Sigmoid colon (tissue), 7 donors: Measurements from ENCODE around the gene NOS1. TPM values are rescaled to one million over a fixed set of nuclear protein-coding genes. Genes with fewer than 3 reads are reported as not detected.

ENCODE experiments used
- DNase-seq: peaks from one replicate; pipeline ENCODE4 v3.0.0-alpha.2; 2019
- H3K27ac ChIP-seq, 4 donors: fragments of 200-600 bp; sonication (generic); one replicate each; pipeline ENCODE4 v1.5.1; 2016 to 2019; ENCODE audit warnings: mild to moderate bottlenecking in 1 of 4
- H3K27me3 ChIP-seq, 3 donors: fragments of 200-600 bp; sonication (generic); one replicate each; pipeline ENCODE4 v1.5.1; 2019; ENCODE audit warnings: mild to moderate bottlenecking in 1 of 3
- H3K36me3 ChIP-seq, 4 donors: fragments of 200-600 bp; sonication (generic); one replicate each; pipeline ENCODE4 v1.5.1; 2016 to 2019
- H3K4me1 ChIP-seq, 4 donors: fragments of 200-600 bp; sonication (generic); one replicate each; pipeline ENCODE4 v1.5.1; 2017 to 2019
- H3K4me3 ChIP-seq, 4 donors: fragments of 200-600 bp; sonication (generic); one replicate each; pipeline ENCODE4 v1.5.1; 2017 to 2019; ENCODE audit warnings: mild to moderate bottlenecking in 2 of 4, moderate library complexity in 1 of 4
- H3K9me3 ChIP-seq, 4 donors: fragments of 200-600 bp in 3 of 4; sonication (generic) in 3 of 4; one replicate each; pipeline versions ENCODE4 v1.5.1 to v1.6.1; 2013 to 2019
- CTCF ChIP-seq, 4 experiments: fragments of 450-650 bp in 3 of 4; fragments of 200-600 bp in 1 of 4; IDR thresholded peaks; one replicate each; pipeline ENCODE4 v1.5.1; 2016 to 2019; ENCODE audit warnings: antibody characterized with exemption in 4 of 4, mild to moderate bottlenecking in 3 of 4, moderate library complexity in 2 of 4
- EP300 ChIP-seq, 4 donors: sonication (generic); formaldehyde crosslinking; IDR thresholded peaks; one replicate each; pipeline ENCODE4 v1.6.1; 2017; ENCODE audit warnings: antibody characterized with exemption in 4 of 4
- POLR2A ChIP-seq, 2 donors: fragments of 450-650 bp; IDR thresholded peaks; one replicate each; pipeline ENCODE4 v1.6.1; 2016; ENCODE audit warnings: antibody characterized with exemption in 2 of 2, mild to moderate bottlenecking in 2 of 2, moderate library complexity in 2 of 2
- POLR2AphosphoS5 ChIP-seq, 4 donors: sonication (generic); formaldehyde crosslinking; IDR thresholded peaks; one replicate each; pipeline ENCODE4 v1.6.1; 2017; ENCODE audit warnings: antibody characterized with exemption in 4 of 4
- WGBS, 2 donors: extraction: QIAGEN DNeasy Blood & Tissue Kit; methylation state at CpG; one replicate each; pipeline ENCODE4 v1.1.7; 2013; 5-methylcytosine and 5-hydroxymethylcytosine counted together
- intact Hi-C: fragments of 100-400 bp; cut with DNase I; formaldehyde crosslinking; loops from one replicate; pipeline ENCODE4 v1.15.1; 2023
- polyA plus RNA-seq, 3 donors: library from polyadenylated mRNA; stranded (reverse); fragments of 200-250 nt; gene quantifications; one replicate each; pipeline ENCODE4 v1.2.3, GENCODE V29; 2013
- total RNA-seq, 4 donors: library from RNA; depleted of rRNA; stranded (reverse); fragments of >200 nt; gene quantifications; one replicate each; pipeline ENCODE4 v1.1.0, GENCODE V29; 2016
- donor health status: healthy with polysubstance abuse.
- donor health status: Bipolar disorder and iron deficiency.
- donor health status: healthy.

Gene NOS1
- total and polyA plus RNA-seq, 7 donors: 1.6 to 14.7 (median 10.3) TPM; not detected in 2

- Histone ChIP-seq H3K36me3 (peaks cover 46 to 100% (median 62%) of the 10 kb centered on the region in 4 donors), H3K4me1 (no peaks in the 10 kb centered on the region), H3K27ac (no peak overlapping the region), H3K9me3 (no peaks in the 10 kb centered on the region), H3K27me3 (no peaks in the 10 kb centered on the region), H3K4me3 (no peak overlapping the region)
- no peak for TF ChIP-seq EP300 (IDR thresholded peaks at IDR 0.05)
- no peak for TF ChIP-seq POLR2AphosphoS5 (IDR thresholded peaks at IDR 0.05)
- TF ChIP-seq POLR2A (IDR thresholded peaks at IDR 0.05): no peak
- 76 to 89% methylated on average over 7 of the region's 7 CpGs for WGBS, 2 donors
- no peak for DNase-seq
- intact Hi-C loops: no loop called here
These were observed 198.8 kb downstream of the NOS1 start for GRCh38 chr12:117162633-117163032.

GRCh38 chr12:117162167-117162539, 199.3 kb downstream of the NOS1 start:
- H3K4me1 ChIP-seq: no peaks in the 10 kb centered on the region
- H3K27ac ChIP-seq: no peak overlapping the region
- WGBS, 2 donors: 96 to 97% methylated on average over 8 of the region's 8 CpGs
- H3K9me3 ChIP-seq: no peaks in the 10 kb centered on the region
- H3K4me3 ChIP-seq: no peak overlapping the region
- TF ChIP-seq POLR2A (IDR thresholded peaks at IDR 0.05) (no peak), EP300 (IDR thresholded peaks at IDR 0.05) (no peak), CTCF (IDR thresholded peaks at IDR 0.05) (no peak), POLR2AphosphoS5 (IDR thresholded peaks at IDR 0.05) (no peak)
- intact Hi-C loops: no loop called here
- H3K36me3 ChIP-seq: peaks cover 46 to 100% (median 62%) of the 10 kb centered on the region in 4 donors
- DNase-seq: no peak
- H3K27me3 ChIP-seq: no peaks in the 10 kb centered on the region

GRCh38 chr12:117161460-117162166, 199.8 kb downstream of the NOS1 start:
- Histone ChIP-seq H3K4me1 (no peaks in the 10 kb centered on the region), H3K36me3 (peaks cover 46 to 100% (median 60%) of the 10 kb centered on the region in 4 donors), H3K27me3 (no peaks in the 10 kb centered on the region), H3K4me3 (no peak overlapping the region), H3K9me3 (no peaks in the 10 kb centered on the region), H3K27ac (no peak overlapping the region)
- TF ChIP-seq POLR2AphosphoS5 (IDR thresholded peaks at IDR 0.05): no peak
- TF ChIP-seq CTCF (IDR thresholded peaks at IDR 0.05): no peak
- no peak for TF ChIP-seq EP300 (IDR thresholded peaks at IDR 0.05)
- no peak for TF ChIP-seq POLR2A (IDR thresholded peaks at IDR 0.05)
- no peak for DNase-seq
- intact Hi-C loops: no loop called here
- WGBS, 2 donors: 89 to 90% methylated on average over 10 of the region's 10 CpGs

- Histone ChIP-seq H3K27ac (no peak overlapping the region), H3K4me3 (no peak overlapping the region), H3K4me1 (no peaks in the 10 kb centered on the region), H3K36me3 (peaks cover 50 to 100% (median 64%) of the 10 kb centered on the region in 4 donors), H3K27me3 (no peaks in the 10 kb centered on the region), H3K9me3 (no peaks in the 10 kb centered on the region)
- TF ChIP-seq EP300 (IDR thresholded peaks at IDR 0.05) (no peak), POLR2AphosphoS5 (IDR thresholded peaks at IDR 0.05) (no peak), CTCF (IDR thresholded peaks at IDR 0.05) (no peak), POLR2A (IDR thresholded peaks at IDR 0.05) (no peak)
- DNase-seq: no peak
- intact Hi-C loops: no loop called here
- 89 to 93% methylated on average over 9 of the region's 9 CpGs for WGBS, 2 donors
These were observed 201.8 kb downstream of the NOS1 start for GRCh38 chr12:117159674-117160073.

GRCh38 chr12:117158911-117159553, 202.4 kb downstream of the NOS1 start:
- Histone ChIP-seq H3K27me3 (no peaks in the 10 kb centered on the region), H3K4me3 (no peak overlapping the region), H3K4me1 (no peaks in the 10 kb centered on the region), H3K36me3 (peaks cover 46 to 99% (median 66%) of the 10 kb centered on the region in 4 donors), H3K27ac (no peak overlapping the region), H3K9me3 (no peaks in the 10 kb centered on the region)
- intact Hi-C loops: no loop called here
- no peak for DNase-seq
- 88 to 95% methylated on average over 7 of the region's 7 CpGs for WGBS, 2 donors
- TF ChIP-seq POLR2A (IDR thresholded peaks at IDR 0.05): no peak
- no peak for TF ChIP-seq CTCF (IDR thresholded peaks at IDR 0.05)
- no peak for TF ChIP-seq POLR2AphosphoS5 (IDR thresholded peaks at IDR 0.05)
- TF ChIP-seq EP300 (IDR thresholded peaks at IDR 0.05): no peak
